ENCODE results near the gene CHMP4A.

DNA sequence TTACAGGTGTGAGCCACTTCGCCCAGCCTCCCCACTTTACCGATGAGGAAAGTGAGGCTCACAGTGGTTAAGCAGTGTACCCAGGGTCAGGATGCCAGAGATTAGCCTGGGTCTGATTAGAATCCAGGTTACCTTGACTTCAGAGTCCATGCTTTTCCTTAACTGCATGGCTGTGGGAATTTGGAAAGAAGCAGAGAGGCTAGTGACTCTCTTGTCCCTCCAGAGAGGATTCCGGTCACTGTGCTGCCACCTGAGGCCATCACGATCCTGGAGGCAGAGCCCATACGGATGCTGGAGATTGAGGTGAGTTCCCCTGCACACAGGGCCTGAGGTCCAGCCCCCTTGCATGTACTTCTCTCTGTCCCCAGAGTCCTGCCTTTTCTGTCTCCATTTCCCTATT is 36.7 kb downstream of the CHMP4A start:
- TF ChIP-seq, protein P1, sequence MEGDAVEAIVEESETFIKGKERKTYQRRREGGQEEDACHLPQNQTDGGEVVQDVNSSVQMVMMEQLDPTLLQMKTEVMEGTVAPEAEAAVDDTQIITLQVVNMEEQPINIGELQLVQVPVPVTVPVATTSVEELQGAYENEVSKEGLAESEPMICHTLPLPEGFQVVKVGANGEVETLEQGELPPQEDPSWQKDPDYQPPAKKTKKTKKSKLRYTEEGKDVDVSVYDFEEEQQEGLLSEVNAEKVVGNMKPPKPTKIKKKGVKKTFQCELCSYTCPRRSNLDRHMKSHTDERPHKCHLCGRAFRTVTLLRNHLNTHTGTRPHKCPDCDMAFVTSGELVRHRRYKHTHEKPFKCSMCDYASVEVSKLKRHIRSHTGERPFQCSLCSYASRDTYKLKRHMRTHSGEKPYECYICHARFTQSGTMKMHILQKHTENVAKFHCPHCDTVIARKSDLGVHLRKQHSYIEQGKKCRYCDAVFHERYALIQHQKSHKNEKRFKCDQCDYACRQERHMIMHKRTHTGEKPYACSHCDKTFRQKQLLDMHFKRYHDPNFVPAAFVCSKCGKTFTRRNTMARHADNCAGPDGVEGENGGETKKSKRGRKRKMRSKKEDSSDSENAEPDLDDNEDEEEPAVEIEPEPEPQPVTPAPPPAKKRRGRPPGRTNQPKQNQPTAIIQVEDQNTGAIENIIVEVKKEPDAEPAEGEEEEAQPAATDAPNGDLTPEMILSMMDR (IDR thresholded peaks at IDR 0.05): no peak
- TF ChIP-seq POLR2A (IDR thresholded peaks at IDR 0.05): no peak

Measured in testis (tissue), 2 donors.